ENCODE measurements around the gene CHRNA7. TPM values are rescaled to one million over a fixed set of nuclear protein-coding genes. Genes with fewer than 3 reads are reported as not detected.

CHRNA7 gene
- 10 to 100 TPM in 1 of 2 donors, 1 to 10 TPM in 1; 4.4 to 14.3 TPM for total RNA-seq
- 10 to 100 TPM; 15.3 to 15.6 TPM for polyA plus RNA-seq (ENCODE audit: insufficient read length in 2 of 2)
- long read RNA-seq, donor 1, full-length matches to known transcripts = 13 of 13 reads
- long read RNA-seq, donor 1, partial matches to known transcripts = 0 of 13 reads
- long read RNA-seq, donor 1, other reads (novel, unspliced or antisense) = 0 of 13 reads
- long read RNA-seq, donor 2, partial matches to known transcripts = 0 of 2 reads
- long read RNA-seq, donor 2, other reads (novel, unspliced or antisense) = 0 of 2 reads
- long read RNA-seq, donor 3, full-length matches to known transcripts = 2 of 2 reads
- long read RNA-seq, donor 3, partial matches to known transcripts = 0 of 2 reads
- long read RNA-seq, donor 3, other reads (novel, unspliced or antisense) = 0 of 2 reads
- long read RNA-seq, donor 4, full-length matches to known transcripts = 36 of 36 reads
- long read RNA-seq, donor 4, partial matches to known transcripts = 0 of 36 reads
- long read RNA-seq, donor 4, other reads (novel, unspliced or antisense) = 0 of 36 reads

DNA sequence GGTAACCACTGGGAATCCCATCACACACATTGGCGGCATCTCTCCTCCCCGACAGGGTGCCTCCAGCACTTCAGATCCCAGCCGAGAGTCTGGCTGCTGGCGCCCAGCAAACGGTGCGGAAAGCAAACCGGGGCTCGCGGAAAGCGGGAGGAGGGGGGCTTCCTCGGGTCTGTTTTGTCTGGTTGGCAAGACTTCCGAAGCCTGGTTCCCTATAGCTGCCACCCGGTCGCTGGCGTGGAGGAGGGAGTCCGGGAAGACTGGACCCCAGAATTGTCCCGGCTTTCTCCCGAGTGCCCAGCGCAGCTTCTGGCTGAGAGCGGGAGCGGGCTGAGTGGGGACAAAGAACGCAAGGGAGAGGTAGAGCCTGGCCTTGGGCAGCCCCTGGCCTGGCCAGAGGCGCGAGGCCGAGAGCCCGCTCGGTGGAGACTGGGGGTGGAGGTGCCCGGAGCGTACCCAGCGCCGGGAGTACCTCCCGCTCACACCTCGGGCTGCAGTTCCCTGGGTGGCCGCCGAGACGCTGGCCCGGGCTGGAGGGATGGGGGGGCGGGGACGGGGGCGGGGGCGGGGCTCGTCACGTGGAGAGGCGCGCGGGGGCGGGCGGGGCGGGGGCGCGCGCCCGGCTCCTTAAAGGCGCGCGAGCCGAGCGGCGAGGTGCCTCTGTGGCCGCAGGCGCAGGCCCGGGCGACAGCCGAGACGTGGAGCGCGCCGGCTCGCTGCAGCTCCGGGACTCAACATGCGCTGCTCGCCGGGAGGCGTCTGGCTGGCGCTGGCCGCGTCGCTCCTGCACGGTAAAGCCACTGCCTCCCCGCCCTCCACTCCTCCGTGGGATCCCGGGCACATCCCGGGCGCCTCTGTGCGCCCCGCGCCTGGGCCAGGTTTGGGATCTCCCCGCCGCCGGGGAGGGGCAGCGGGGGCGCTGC lies at the start of gene CHRNA7:
Gene CHRNA7 (plus strand): TSS at position 654 of the 920 bp plus-strand sequence. CDS start 80 bp downstream, at position 734.
- Histone ChIP-seq H3K4me3 (ENCODE audit: low read depth, low read length) (peak within 1 kb of the TSS; percentile 72), H3K9me3 (ENCODE audit: control insufficient read depth, insufficient read depth, low read length) (no peaks in the 10 kb centered on the region), H3K4me1 (ENCODE audit: control insufficient read depth, insufficient read depth, low read length) (peaks cover 22% of the 10 kb centered on the region), H3K27ac (ENCODE audit: low read depth, low read length) (peak within 1 kb of the TSS; percentile 76), H3K27me3 (ENCODE audit: control insufficient read depth, insufficient read depth, low read length) (peaks cover 12% of the 10 kb centered on the region), H3K36me3 (ENCODE audit: control insufficient read depth, insufficient read depth, low read length) (no peaks in the 10 kb centered on the region)
- WGBS (ENCODE audit: insufficient coverage) = under 1% methylated on average over 83 of the region's 92 CpGs
- peak; percentile 45 to 90 (median 49) for DNase-seq (ENCODE audit: low read depth in 4 of 6, low spot score in 6 of 6)

DNA sequence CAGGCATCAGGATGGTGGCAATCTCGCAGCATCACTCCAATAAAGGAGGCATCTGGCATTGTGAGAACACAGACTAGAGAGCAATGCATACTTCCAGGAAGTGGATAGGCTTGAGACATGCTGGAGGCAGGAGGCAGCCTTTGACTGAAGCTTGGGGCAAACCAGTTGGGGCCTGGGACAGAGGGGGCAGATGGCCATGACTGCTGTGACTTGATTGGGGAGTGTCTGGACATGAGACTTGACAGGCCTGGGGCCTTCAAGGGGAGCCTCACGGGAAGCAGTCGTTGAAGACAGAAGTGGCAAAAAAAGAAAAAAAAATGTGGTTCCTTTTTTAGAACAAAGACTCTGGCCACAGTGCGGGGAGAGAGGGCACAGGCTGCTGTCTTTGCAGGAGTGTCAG lies 44.7 kb upstream of the CHRNA7 start:
- Histone ChIP-seq H3K36me3 (ENCODE audit: control insufficient read depth, insufficient read depth, low read length) (no peaks in the 10 kb centered on the region), H3K4me3 (ENCODE audit: low read depth, low read length) (no peak overlapping the region), H3K27ac (ENCODE audit: low read depth, low read length) (no peak overlapping the region), H3K9me3 (ENCODE audit: control insufficient read depth, insufficient read depth, low read length) (no peaks in the 10 kb centered on the region), H3K27me3 (ENCODE audit: control insufficient read depth, insufficient read depth, low read length) (no peaks in the 10 kb centered on the region), H3K4me1 (ENCODE audit: control insufficient read depth, insufficient read depth, low read length) (peaks cover 5% of the 10 kb centered on the region)
- WGBS (ENCODE audit: insufficient coverage) = 73% methylated on average over 4 of the region's 4 CpGs
- DNase-seq (ENCODE audit: low read depth in 4 of 6, low spot score in 6 of 6) = no peak

DNA sequence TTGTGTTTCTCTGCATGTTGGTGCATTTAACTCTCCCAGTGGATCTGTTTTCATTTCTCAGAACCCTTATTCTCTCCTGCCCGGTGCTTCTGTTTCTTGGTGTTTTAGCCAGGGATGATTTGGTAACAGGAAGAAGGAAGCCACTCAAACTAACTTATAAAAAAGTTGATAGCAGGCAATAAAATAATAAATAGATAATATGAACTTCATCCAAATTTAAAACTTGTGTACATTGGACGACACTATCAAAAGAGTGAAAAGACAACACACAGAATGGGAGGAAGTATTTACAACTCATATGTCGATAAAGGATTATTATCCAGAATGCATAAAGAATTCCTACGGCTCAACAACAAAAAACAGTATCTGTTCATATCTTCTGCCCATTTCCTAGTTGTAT lies 37.3 kb upstream of the CHRNA7 start:
- H3K27ac ChIP-seq (ENCODE audit: low read depth, low read length) = no peak overlapping the region
- no peak for DNase-seq (ENCODE audit: low read depth in 4 of 6, low spot score in 6 of 6)
- H3K4me1 ChIP-seq (ENCODE audit: control insufficient read depth, insufficient read depth, low read length) = no peaks in the 10 kb centered on the region
- H3K4me3 ChIP-seq (ENCODE audit: low read depth, low read length) = no peak overlapping the region
- H3K27me3 ChIP-seq (ENCODE audit: control insufficient read depth, insufficient read depth, low read length) = no peaks in the 10 kb centered on the region
- WGBS (ENCODE audit: insufficient coverage) = no CpG with 5 or more reads among the region's 4 CpGs
- no peaks in the 10 kb centered on the region for H3K36me3 ChIP-seq (ENCODE audit: control insufficient read depth, insufficient read depth, low read length)
- no peaks in the 10 kb centered on the region for H3K9me3 ChIP-seq (ENCODE audit: control insufficient read depth, insufficient read depth, low read length)

DNA sequence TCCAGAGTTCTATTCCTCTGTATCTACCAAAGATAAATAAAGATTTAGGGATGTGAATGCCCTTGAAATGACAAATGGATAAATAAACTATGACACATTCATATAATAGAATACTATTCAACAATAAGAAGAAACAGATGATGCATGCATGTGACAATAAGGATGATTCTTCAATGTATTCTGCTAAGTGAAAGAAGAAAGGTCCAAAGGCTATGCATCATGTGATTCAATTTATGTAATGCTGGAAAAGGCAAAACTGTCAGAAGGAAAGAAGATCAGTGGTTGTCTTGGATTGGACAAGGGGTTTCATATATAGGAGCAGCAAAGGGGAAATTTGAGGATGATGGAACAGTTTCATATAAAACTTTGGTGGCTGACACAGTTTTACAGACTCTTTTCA lies 32.6 kb upstream of the CHRNA7 start:
- no peak overlapping the region for H3K4me3 ChIP-seq (ENCODE audit: low read depth, low read length)
- no peaks in the 10 kb centered on the region for H3K9me3 ChIP-seq (ENCODE audit: control insufficient read depth, insufficient read depth, low read length)
- no peak for DNase-seq (ENCODE audit: low read depth in 4 of 6, low spot score in 6 of 6)
- H3K27ac ChIP-seq (ENCODE audit: low read depth, low read length) = no peak overlapping the region
- no peaks in the 10 kb centered on the region for H3K4me1 ChIP-seq (ENCODE audit: control insufficient read depth, insufficient read depth, low read length)
- no peaks in the 10 kb centered on the region for H3K27me3 ChIP-seq (ENCODE audit: control insufficient read depth, insufficient read depth, low read length)
- H3K36me3 ChIP-seq (ENCODE audit: control insufficient read depth, insufficient read depth, low read length) = no peaks in the 10 kb centered on the region

DNA sequence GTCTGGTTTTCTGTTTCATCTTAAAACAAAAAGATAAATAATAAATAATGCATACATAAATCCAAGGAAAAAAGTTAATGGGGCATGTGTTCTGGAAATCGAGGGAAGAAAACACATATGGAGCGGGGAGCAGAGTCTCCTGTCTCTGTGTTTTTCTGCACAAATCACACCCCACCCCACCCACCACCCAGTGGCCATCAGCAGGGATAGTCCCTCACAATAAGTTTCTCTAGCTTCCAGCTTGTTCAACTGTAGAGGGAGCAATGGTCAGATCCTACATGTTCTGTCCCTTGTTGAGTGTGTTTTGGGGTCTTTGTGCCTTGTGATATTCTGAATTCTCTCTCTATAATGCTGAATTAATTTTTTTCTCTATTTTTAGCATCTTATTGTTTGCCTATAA lies 26.8 kb upstream of the CHRNA7 start:
- Histone ChIP-seq H3K36me3 (ENCODE audit: control insufficient read depth, insufficient read depth, low read length) (no peaks in the 10 kb centered on the region), H3K27ac (ENCODE audit: low read depth, low read length) (no peak overlapping the region), H3K4me1 (ENCODE audit: control insufficient read depth, insufficient read depth, low read length) (no peaks in the 10 kb centered on the region), H3K4me3 (ENCODE audit: low read depth, low read length) (no peak overlapping the region), H3K27me3 (ENCODE audit: control insufficient read depth, insufficient read depth, low read length) (no peaks in the 10 kb centered on the region), H3K9me3 (ENCODE audit: control insufficient read depth, insufficient read depth, low read length) (no peaks in the 10 kb centered on the region)
- WGBS (ENCODE audit: insufficient coverage) = no CpG with 5 or more reads among the region's 2 CpGs
- DNase-seq (ENCODE audit: low read depth in 4 of 6, low spot score in 6 of 6) = no peak

DNA sequence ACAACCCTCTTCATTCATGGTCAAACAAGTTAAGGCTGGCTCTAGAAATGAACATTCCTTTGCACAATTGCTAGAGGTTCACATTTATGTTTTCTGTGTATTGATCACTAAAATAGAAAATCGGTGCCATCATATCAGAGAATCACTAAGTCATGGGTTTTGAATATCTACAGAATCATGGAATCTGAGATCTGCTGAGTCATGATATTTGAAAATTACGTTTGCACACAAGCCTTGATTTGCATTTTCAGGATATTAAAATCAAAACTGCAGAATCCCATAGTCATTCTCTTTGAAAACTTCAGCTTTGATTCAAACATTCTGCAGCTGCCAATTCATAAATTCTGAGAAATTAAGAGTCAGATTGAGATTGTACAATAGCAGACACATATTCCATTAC lies 26.1 kb upstream of the CHRNA7 start:
- no CpG with 5 or more reads among the region's 2 CpGs for WGBS (ENCODE audit: insufficient coverage)
- H3K4me1 ChIP-seq (ENCODE audit: control insufficient read depth, insufficient read depth, low read length) = no peaks in the 10 kb centered on the region
- DNase-seq (ENCODE audit: low read depth in 4 of 6, low spot score in 6 of 6) = no peak
- H3K27ac ChIP-seq (ENCODE audit: low read depth, low read length) = no peak overlapping the region
- no peaks in the 10 kb centered on the region for H3K36me3 ChIP-seq (ENCODE audit: control insufficient read depth, insufficient read depth, low read length)
- no peak overlapping the region for H3K4me3 ChIP-seq (ENCODE audit: low read depth, low read length)
- H3K27me3 ChIP-seq (ENCODE audit: control insufficient read depth, insufficient read depth, low read length) = no peaks in the 10 kb centered on the region
- H3K9me3 ChIP-seq (ENCODE audit: control insufficient read depth, insufficient read depth, low read length) = no peaks in the 10 kb centered on the region

DNA sequence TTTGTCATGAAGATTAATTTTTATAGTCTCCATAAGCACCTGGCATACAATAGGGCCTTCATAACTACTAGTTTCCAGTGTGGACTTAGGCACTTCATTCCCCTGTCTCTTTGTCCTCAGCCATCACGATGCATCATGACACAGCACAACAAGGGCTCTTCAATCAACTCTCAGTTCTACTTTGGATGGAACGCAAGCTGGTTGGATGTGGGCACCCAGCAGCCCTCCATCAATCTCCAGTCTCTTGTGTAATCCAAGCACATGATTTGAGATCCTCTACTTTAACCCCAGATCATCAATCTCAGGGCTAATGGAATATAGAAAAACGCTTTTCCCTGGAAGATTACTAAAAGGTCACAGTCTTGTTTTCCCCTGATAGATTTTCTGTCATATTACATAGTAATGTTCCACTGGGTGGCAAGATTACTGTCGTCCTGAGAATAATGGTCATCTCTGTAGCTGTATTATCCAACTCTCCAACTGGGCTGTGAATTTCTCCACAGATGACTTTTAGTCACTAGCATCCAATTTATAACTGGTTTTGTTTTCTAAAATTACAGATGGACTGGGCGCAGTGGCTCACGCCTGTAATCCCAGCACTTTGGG lies 22.9 kb upstream of the CHRNA7 start:
- no peak overlapping the region for H3K4me3 ChIP-seq (ENCODE audit: low read depth, low read length)
- no peaks in the 10 kb centered on the region for H3K27me3 ChIP-seq (ENCODE audit: control insufficient read depth, insufficient read depth, low read length)
- WGBS (ENCODE audit: insufficient coverage) = 79% methylated on average over 2 of the region's 6 CpGs
- no peaks in the 10 kb centered on the region for H3K9me3 ChIP-seq (ENCODE audit: control insufficient read depth, insufficient read depth, low read length)
- no peak overlapping the region for H3K27ac ChIP-seq (ENCODE audit: low read depth, low read length)
- H3K36me3 ChIP-seq (ENCODE audit: control insufficient read depth, insufficient read depth, low read length) = no peaks in the 10 kb centered on the region
- no peaks in the 10 kb centered on the region for H3K4me1 ChIP-seq (ENCODE audit: control insufficient read depth, insufficient read depth, low read length)
- DNase-seq (ENCODE audit: low read depth in 4 of 6, low spot score in 6 of 6) = peak in 1 of 6 donors; percentile 14

DNA sequence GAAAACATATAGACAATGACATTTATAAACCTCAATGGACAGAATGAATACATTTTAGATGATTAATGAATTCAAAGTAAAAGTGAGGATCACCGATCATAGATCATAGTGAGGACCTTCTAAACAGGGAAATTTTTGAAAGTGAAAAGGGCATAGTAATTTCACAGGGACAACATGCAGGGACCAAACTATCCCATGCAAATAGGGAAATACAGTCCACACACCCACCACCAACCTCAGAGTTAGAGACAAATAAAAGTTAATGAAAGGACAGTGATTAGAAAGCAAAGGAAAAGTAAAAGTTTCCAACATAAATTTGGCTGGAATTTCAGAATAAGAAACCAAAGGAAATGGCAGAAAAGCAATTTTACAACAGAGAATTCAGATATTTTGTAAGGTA lies 15.4 kb upstream of the CHRNA7 start:
- Histone ChIP-seq H3K27ac (ENCODE audit: low read depth, low read length) (no peak overlapping the region), H3K4me1 (ENCODE audit: control insufficient read depth, insufficient read depth, low read length) (no peaks in the 10 kb centered on the region), H3K4me3 (ENCODE audit: low read depth, low read length) (no peak overlapping the region), H3K36me3 (ENCODE audit: control insufficient read depth, insufficient read depth, low read length) (no peaks in the 10 kb centered on the region), H3K27me3 (ENCODE audit: control insufficient read depth, insufficient read depth, low read length) (no peaks in the 10 kb centered on the region), H3K9me3 (ENCODE audit: control insufficient read depth, insufficient read depth, low read length) (no peaks in the 10 kb centered on the region)
- no peak for DNase-seq (ENCODE audit: low read depth in 4 of 6, low spot score in 6 of 6)
- no CpG with 5 or more reads among the region's 1 CpG for WGBS (ENCODE audit: insufficient coverage)

DNA sequence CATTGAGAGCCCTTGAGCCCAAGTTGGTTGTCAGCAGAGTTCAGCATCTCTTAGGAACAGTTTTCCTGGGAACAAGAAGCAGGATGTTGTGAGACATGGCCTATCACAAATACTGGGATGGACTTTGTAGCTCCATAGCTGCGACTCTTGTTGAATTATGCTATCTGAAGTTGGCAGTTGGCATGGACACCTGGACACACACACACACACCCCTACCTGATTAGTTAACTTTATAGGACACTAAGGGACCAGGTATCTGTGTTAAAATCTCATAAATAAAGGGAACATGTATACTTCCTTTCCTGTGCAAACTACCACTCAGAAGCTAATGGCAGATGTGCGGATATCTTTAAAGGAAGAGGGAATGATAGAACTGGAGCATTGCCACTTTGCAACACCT lies 10.2 kb upstream of the CHRNA7 start:
- DNase-seq (ENCODE audit: low read depth in 4 of 6, low spot score in 6 of 6) = no peak
- Histone ChIP-seq H3K27ac (ENCODE audit: low read depth, low read length) (no peak overlapping the region), H3K27me3 (ENCODE audit: control insufficient read depth, insufficient read depth, low read length) (no peaks in the 10 kb centered on the region), H3K9me3 (ENCODE audit: control insufficient read depth, insufficient read depth, low read length) (no peaks in the 10 kb centered on the region), H3K4me1 (ENCODE audit: control insufficient read depth, insufficient read depth, low read length) (no peaks in the 10 kb centered on the region), H3K4me3 (ENCODE audit: low read depth, low read length) (no peak overlapping the region), H3K36me3 (ENCODE audit: control insufficient read depth, insufficient read depth, low read length) (no peaks in the 10 kb centered on the region)
- no CpG with 5 or more reads among the region's 2 CpGs for WGBS (ENCODE audit: insufficient coverage)

Data from spinal cord (tissue), 10 donors.